HEK293 (cell line): ENCODE measurements around the gene CSGALNACT2.

Source experiments
- GLI2 ChIP-seq: fragments of 450-650 bp; formaldehyde crosslinking; IDR thresholded peaks from 2 replicates; pipeline ENCODE4; 2017; ENCODE audit warnings: missing biosample characterization, missing genetic modification characterization, low read depth, borderline replicate concordance
- HOXA7 ChIP-seq: sonication (generic); formaldehyde crosslinking; IDR thresholded peaks from 2 replicates; pipeline ENCODE4 v1.8.1; 2022; ENCODE audit warnings: missing genetic modification reagents, borderline replicate concordance
- MEIS1 ChIP-seq: sonication (generic); formaldehyde crosslinking; IDR thresholded peaks from 2 replicates; pipeline ENCODE4 v1.8.1; 2022; ENCODE audit warnings: missing genetic modification reagents, mild to moderate bottlenecking, borderline replicate concordance
- MYNN ChIP-seq: fragments of 450-650 bp; formaldehyde crosslinking; IDR thresholded peaks from 2 replicates; pipeline ENCODE4 v1.5.1; 2016; ENCODE audit warnings: missing biosample characterization, missing genetic modification characterization, borderline replicate concordance
- PBX3 ChIP-seq: sonication (generic); formaldehyde crosslinking; IDR thresholded peaks from 2 replicates; pipeline ENCODE4 v1.8.1; 2022; ENCODE audit warnings: mild to moderate bottlenecking, moderate library complexity, missing genetic modification reagents
- SCRT1 ChIP-seq: fragments of 450-650 bp; formaldehyde crosslinking; IDR thresholded peaks from 2 replicates; pipeline ENCODE4 v1.5.1; 2016; ENCODE audit warnings: missing biosample characterization, missing genetic modification characterization, borderline replicate concordance
- TSHZ1 ChIP-seq: fragments of 450-650 bp; formaldehyde crosslinking; IDR thresholded peaks from 2 replicates; pipeline ENCODE4 v1.5.1; 2016; ENCODE audit warnings: missing biosample characterization, missing genetic modification characterization, borderline replicate concordance
- ZNF112 ChIP-seq: fragments of 450-650 bp; formaldehyde crosslinking; IDR thresholded peaks from 2 replicates; pipeline ENCODE4 v1.5.0; 2017; ENCODE audit warnings: missing biosample characterization, missing genetic modification characterization
- ZNF140 ChIP-seq: fragments of 450-650 bp; formaldehyde crosslinking; IDR thresholded peaks from 2 replicates; pipeline ENCODE4 v1.5.1; 2016; ENCODE audit warnings: missing biosample characterization, missing genetic modification characterization
- ZNF16 ChIP-seq: fragments of 450-650 bp; formaldehyde crosslinking; IDR thresholded peaks from 2 replicates; pipeline ENCODE4 v1.5.1; 2016; ENCODE audit warnings: low read depth, missing biosample characterization, missing genetic modification characterization
- ZNF169 ChIP-seq: fragments of 450-650 bp; formaldehyde crosslinking; IDR thresholded peaks from 2 replicates; pipeline ENCODE4 v1.5.1; 2016; ENCODE audit warnings: missing biosample characterization, missing genetic modification characterization
- ZNF184 ChIP-seq: fragments of 450-650 bp; IDR thresholded peaks from 2 replicates; pipeline ENCODE4 v1.5.1; 2018; ENCODE audit warnings: missing biosample characterization, mild to moderate bottlenecking, missing genetic modification characterization
- ZNF202 ChIP-seq: fragments of 450-650 bp; formaldehyde crosslinking; IDR thresholded peaks from 2 replicates; pipeline ENCODE4 v1.5.1; 2016; ENCODE audit warnings: missing biosample characterization, missing genetic modification characterization, borderline replicate concordance
- ZNF266 ChIP-seq: fragments of 450-650 bp; formaldehyde crosslinking; IDR thresholded peaks from 2 replicates; pipeline ENCODE4 v1.5.1; 2016; ENCODE audit warnings: missing biosample characterization, missing genetic modification characterization, low read depth
- ZNF311 ChIP-seq: fragments of 450-650 bp; formaldehyde crosslinking; IDR thresholded peaks from 2 replicates; pipeline ENCODE4 v1.5.1; 2017; ENCODE audit warnings: missing biosample characterization, missing genetic modification characterization, borderline replicate concordance
- ZNF354C ChIP-seq: fragments of 450-650 bp; formaldehyde crosslinking; IDR thresholded peaks from 2 replicates; pipeline ENCODE4 v1.5.1; 2016; ENCODE audit warnings: missing biosample characterization, missing genetic modification characterization, low read depth, borderline replicate concordance
- ZNF423 ChIP-seq: fragments of 450-650 bp; formaldehyde crosslinking; IDR thresholded peaks from 2 replicates; pipeline ENCODE4 v1.5.1; 2016; ENCODE audit warnings: missing biosample characterization, missing genetic modification characterization
- ZNF521 ChIP-seq: fragments of 450-650 bp; formaldehyde crosslinking; IDR thresholded peaks from 2 replicates; pipeline ENCODE4 v1.5.1; 2017; ENCODE audit warnings: missing biosample characterization, mild to moderate bottlenecking, missing genetic modification characterization
- ZNF549 ChIP-seq: fragments of 450-650 bp; IDR thresholded peaks from 2 replicates; pipeline ENCODE4 v1.5.1; 2018; ENCODE audit warnings: missing biosample characterization, missing genetic modification characterization, mild to moderate bottlenecking, inconsistent platforms, moderate library complexity
- ZNF585B ChIP-seq: fragments of 450-650 bp; formaldehyde crosslinking; IDR thresholded peaks from 2 replicates; pipeline ENCODE4 v1.5.1; 2016; ENCODE audit warnings: missing biosample characterization, missing genetic modification characterization
- ZNF626 ChIP-seq: fragments of 450-650 bp; sonication (Bioruptor Pico); formaldehyde crosslinking; IDR thresholded peaks from 2 replicates; pipeline ENCODE4 v1.5.1; 2018; ENCODE audit warnings: missing biosample characterization, missing genetic modification characterization, inconsistent platforms
- ZNF791 ChIP-seq: fragments of 450-650 bp; formaldehyde crosslinking; IDR thresholded peaks from 2 replicates; pipeline ENCODE4 v1.5.1; 2016; ENCODE audit warnings: missing biosample characterization, missing genetic modification characterization
- ZNF843 ChIP-seq: fragments of 450-650 bp; formaldehyde crosslinking; IDR thresholded peaks from 2 replicates; pipeline ENCODE4 v1.5.1; 2016; ENCODE audit warnings: missing biosample characterization, missing genetic modification characterization
- TF ChIP-seq, protein P1 (sequence below): fragments of 450-650 bp; formaldehyde crosslinking; IDR thresholded peaks from 2 replicates; pipeline ENCODE4 v1.5.1; 2017; ENCODE audit warnings: missing biosample characterization, missing genetic modification characterization
- TF ChIP-seq, protein P2 (sequence below): fragments of 450-650 bp; formaldehyde crosslinking; IDR thresholded peaks from 2 replicates; pipeline ENCODE4 v1.5.1; 2016; ENCODE audit warnings: missing biosample characterization, missing genetic modification characterization, low read depth
- TF ChIP-seq, protein P3 (sequence below): fragments of 450-650 bp; IDR thresholded peaks from 2 replicates; pipeline ENCODE4 v1.5.1; 2018; ENCODE audit warnings: missing biosample characterization, missing genetic modification characterization
- TF ChIP-seq, protein P4 (sequence below): fragments of 450-650 bp; formaldehyde crosslinking; IDR thresholded peaks from 2 replicates; pipeline ENCODE4 v1.5.1; 2017; ENCODE audit warnings: missing biosample characterization, missing genetic modification characterization

The CSGALNACT2 gene

GRCh38 chr10:43105102-43105955 lies 32.9 kb upstream of the CSGALNACT2 start (continued):
- TF ChIP-seq ZNF311 (tag by site-specific recombination) (no peak), ZNF843 (no peak; the same call in 1 of the 2 replicates), ZNF16 (tag by site-specific recombination) (no peak), ZNF521 (no peak), ZNF112 (tag by site-specific recombination) (no peak), ZNF423 (no peak), ZNF184 (no peak), MEIS1 (no peak), ZNF140 (tag by site-specific recombination) (no peak), ZNF549 (tag by site-specific recombination) (no peak), ZNF626 (tag by site-specific recombination) (no peak), MYNN (tag by site-specific recombination) (no peak), SCRT1 (tag by site-specific recombination) (no peak), ZNF169 (tag by site-specific recombination) (no peak), ZNF354C (tag by site-specific recombination) (no peak), HOXA7 (CRISPR knock-in tag) (no peak), GLI2 (tag by site-specific recombination) (no peak), ZNF585B (tag by site-specific recombination) (no peak), TSHZ1 (no peak), ZNF202 (tag by site-specific recombination) (no peak), PBX3 (CRISPR knock-in tag) (peak; percentile 73; the same call in 1 of the 2 replicates), ZNF266 (tag by site-specific recombination) (no peak), ZNF791 (tag by site-specific recombination) (no peak)
- TF ChIP-seq, protein P1, sequence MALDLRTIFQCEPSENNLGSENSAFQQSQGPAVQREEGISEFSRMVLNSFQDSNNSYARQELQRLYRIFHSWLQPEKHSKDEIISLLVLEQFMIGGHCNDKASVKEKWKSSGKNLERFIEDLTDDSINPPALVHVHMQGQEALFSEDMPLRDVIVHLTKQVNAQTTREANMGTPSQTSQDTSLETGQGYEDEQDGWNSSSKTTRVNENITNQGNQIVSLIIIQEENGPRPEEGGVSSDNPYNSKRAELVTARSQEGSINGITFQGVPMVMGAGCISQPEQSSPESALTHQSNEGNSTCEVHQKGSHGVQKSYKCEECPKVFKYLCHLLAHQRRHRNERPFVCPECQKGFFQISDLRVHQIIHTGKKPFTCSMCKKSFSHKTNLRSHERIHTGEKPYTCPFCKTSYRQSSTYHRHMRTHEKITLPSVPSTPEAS (tag by site-specific recombination) = no peak
- TF ChIP-seq, protein P2, sequence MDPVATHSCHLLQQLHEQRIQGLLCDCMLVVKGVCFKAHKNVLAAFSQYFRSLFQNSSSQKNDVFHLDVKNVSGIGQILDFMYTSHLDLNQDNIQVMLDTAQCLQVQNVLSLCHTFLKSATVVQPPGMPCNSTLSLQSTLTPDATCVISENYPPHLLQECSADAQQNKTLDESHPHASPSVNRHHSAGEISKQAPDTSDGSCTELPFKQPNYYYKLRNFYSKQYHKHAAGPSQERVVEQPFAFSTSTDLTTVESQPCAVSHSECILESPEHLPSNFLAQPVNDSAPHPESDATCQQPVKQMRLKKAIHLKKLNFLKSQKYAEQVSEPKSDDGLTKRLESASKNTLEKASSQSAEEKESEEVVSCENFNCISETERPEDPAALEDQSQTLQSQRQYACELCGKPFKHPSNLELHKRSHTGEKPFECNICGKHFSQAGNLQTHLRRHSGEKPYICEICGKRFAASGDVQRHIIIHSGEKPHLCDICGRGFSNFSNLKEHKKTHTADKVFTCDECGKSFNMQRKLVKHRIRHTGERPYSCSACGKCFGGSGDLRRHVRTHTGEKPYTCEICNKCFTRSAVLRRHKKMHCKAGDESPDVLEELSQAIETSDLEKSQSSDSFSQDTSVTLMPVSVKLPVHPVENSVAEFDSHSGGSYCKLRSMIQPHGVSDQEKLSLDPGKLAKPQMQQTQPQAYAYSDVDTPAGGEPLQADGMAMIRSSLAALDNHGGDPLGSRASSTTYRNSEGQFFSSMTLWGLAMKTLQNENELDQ (tag by site-specific recombination) = no peak
- TF ChIP-seq, protein P3, sequence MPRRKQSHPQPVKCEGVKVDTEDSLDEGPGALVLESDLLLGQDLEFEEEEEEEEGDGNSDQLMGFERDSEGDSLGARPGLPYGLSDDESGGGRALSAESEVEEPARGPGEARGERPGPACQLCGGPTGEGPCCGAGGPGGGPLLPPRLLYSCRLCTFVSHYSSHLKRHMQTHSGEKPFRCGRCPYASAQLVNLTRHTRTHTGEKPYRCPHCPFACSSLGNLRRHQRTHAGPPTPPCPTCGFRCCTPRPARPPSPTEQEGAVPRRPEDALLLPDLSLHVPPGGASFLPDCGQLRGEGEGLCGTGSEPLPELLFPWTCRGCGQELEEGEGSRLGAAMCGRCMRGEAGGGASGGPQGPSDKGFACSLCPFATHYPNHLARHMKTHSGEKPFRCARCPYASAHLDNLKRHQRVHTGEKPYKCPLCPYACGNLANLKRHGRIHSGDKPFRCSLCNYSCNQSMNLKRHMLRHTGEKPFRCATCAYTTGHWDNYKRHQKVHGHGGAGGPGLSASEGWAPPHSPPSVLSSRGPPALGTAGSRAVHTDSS (tag by site-specific recombination) = no peak
- TF ChIP-seq, protein P4, sequence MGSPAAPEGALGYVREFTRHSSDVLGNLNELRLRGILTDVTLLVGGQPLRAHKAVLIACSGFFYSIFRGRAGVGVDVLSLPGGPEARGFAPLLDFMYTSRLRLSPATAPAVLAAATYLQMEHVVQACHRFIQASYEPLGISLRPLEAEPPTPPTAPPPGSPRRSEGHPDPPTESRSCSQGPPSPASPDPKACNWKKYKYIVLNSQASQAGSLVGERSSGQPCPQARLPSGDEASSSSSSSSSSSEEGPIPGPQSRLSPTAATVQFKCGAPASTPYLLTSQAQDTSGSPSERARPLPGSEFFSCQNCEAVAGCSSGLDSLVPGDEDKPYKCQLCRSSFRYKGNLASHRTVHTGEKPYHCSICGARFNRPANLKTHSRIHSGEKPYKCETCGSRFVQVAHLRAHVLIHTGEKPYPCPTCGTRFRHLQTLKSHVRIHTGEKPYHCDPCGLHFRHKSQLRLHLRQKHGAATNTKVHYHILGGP (tag by site-specific recombination) = no peak
